NCI-H146 treated with DMSO at 0.1 percent for 48 hours (cell line): ENCODE results near the gene EBLN2.
A peak's percentile ranks its signal among the peaks of the same experiment; 100 is the strongest.
"Not testable (repeated sequence)": the region's sequence is repeated elsewhere in the genome, so short reads cannot be mapped to it uniquely, and the experiment has no call there.

Source experiments
- DNase-seq: peaks from one replicate; lab custom pipeline; 2025; ENCODE audit not compliant: unreplicated experiment; lab: John Stamatoyannopoulos, UW

Gene EBLN2

DNA sequence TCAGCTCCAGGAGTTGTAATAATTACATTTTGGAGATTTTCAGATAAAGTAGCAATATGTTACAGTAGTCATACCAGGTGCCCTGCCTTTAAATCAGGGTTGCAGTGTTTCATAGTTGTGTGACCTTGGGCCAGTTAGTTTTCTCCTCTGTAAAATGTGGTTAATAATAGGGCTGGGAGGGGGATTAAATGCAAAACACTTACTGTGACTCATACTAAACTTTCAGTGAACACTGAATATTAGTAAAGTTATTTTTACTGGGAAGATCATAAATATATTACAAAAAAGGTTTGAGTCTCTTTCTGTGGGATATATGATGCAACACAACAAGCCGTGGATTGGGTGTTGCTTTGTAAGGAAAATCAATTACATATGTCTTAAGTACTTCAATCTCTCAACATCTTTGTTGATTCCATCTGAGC lies 1.1 kb upstream of the EBLN2 start:
- no peak for DNase-seq

DNA sequence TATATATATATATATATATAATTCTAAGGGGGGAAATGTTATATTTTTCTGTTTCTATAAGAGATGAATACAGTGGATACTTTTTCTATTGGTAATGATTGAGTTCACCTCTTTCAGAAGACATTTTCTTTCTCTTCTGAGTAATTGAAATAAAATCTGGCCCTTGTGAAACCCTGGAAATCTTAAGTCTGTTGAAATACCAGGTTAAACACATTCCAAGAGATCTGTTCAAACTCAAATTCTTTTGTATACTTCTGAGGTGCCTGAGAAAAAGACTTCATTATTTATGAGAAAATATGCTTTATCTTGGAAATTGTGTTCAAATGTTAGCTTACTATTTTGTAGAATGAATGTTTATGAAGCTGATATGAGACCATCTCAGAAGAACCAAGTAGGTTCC lies 4.8 kb downstream of the EBLN2 start:
- not testable (repeated sequence) for DNase-seq

GRCh38 chr3:73068419-73068818 lies 7.0 kb downstream of the EBLN2 start:
- no peak for DNase-seq

GRCh38 chr3:73069187-73069586 lies 7.7 kb downstream of the EBLN2 start:
- no peak for DNase-seq

DNA sequence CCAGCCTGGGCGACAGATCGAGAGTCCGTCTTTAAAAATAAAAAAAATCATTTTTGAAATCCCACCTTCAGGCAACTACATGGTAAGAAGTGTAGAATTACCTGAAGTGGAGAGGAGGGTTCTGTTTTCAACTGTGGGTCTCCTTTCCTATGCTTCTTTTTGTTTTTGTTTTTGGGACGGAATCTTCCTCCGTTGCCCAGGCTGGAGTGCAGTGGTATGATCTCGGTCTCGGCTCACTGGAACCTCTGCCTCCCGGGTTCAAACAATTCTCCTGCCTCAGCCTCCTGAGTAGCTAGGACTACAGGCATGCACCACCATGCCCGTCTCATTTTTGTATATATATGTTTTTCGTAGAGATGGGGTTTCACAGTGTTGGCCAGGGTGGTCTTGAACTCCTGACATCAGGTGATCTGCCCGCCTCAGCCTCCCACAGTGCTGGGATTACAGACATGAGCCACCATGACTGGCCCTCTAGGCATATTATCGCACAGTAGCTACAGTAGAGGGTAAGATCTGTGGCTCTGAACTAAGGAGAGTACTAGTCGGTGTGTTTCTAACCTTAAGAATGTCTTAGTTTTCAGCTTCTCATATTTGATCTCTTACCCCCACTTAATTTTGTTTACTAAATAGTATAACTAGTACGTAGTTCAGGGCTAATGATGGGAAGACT lies 8.5 kb downstream of the EBLN2 start:
- DNase-seq = no peak

DNA sequence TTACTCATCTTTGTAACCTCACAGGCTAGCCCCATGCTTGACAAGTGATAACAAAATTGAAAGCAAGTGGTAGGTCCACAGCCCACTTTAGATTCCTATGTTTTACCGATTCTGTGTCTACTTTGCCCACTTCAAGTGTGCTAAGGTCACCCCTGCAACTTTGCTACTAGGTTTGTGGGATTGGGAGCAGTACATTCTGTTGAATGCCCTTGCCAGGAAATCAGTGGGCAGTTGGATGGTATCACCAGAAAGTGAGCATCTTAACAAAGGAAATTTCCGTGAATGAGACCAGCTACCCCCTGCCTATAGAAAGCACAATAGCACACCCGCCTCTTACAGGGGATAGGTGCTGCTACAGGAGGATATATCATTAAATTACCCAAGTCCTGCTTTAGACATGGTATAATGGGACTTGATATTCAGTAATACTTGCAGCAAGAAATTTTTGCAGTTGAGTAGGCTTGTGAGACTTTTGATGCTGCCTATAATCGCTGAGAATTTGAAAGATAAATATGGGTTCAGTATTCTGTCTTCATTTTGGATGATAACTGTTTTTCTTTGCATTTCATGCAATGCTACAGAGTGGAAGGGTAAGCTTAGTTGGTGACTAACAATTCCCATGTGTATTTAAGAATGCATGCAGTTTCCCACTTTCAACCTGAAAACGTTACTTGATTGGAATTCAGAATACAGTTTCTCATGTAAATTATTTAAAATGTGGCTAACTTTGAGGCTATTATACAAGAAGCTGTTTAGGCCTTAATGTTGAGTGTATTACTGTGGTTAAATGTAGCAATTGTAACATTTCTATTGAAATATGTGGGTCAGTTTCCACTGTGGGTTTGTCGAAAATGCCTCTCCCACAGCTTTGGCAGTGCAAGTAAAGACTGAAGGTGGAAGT lies 9.5 kb downstream of the EBLN2 start:
- DNase-seq = no peak

DNA sequence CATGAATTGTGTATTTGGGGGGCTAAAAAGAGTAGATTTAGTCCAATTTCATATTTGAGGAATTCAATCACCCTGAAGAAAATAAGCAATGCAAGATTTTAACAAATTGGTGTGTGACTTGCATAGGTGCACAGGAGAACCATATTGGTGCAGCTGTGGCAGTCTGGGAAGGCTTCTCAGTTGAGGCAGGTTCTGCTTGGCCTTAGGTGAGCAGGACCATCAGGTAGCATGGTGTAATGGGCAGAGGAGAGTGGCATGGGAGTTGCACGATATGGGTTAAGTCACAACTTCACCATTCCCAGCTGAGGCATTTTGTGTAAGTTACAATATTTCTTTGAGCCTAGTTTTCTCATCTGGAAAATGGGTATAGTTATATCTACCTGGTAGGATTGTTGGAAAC lies 10.5 kb downstream of the EBLN2 start:
- DNase-seq = no peak

DNA sequence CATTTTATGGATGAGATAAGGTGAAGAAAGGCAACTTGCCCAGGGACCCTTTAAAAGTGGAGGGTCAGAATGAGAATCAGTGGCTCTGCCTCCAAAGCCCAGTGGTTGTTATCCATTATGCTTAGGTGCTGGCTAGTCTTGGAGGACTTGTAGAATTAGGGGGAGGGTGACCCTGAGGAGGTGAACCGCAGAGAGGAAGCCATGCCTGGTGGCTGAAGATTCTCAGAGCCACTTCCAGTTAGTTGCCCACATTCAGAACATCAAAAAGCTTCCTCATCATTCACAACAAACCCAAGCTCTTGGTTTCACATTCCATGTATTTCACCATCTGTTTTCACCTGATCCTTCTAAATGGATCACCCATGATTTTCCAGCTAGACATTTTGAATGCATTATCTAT lies 11.2 kb downstream of the EBLN2 start:
- DNase-seq = no peak

- DNase-seq = no peak
Observed at GRCh38 chr3:73073091-73073707, 11.7 kb downstream of the EBLN2 start.

DNA sequence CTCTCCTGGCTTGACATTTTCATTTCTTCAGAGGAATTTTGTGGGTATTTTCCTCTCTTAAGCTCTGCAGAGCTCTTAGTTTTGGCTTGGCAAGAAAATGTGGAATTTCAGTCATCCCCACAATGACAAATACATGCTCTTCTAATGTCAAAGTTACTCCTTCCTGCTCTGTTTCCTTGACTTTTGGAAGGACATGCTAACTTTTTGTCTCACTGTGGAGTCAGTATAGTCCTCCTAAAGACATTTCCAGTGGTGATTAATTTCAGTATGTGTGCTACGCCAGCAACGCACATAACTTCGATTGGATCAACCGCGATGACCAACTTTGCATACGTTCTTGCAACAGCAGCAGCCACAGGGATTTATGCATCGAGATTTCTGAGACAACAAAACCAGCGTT lies 13.3 kb downstream of the EBLN2 start:
- DNase-seq = no peak

GRCh38 chr3:73080216-73080966 lies 18.9 kb downstream of the EBLN2 start:
- no peak for DNase-seq

DNA sequence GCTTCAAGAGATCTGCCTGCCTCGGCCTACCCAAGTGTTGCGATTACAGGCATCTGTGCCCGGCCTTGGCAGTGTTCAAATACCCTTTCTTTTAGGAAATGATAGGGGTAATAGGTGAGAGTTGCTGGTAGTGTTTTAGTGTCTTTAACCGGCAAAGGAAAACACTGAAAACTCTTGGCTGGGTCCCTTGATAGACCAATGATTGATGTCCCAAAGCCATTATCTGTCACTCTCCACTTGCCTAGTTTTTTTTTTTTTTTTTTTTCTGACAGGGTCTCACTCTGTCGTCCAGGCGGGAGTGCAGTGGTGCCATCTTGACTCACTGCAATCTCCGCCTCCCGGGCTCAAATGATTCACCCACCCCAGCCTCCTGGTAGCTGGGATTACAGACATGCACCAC lies 19.7 kb downstream of the EBLN2 start:
- DNase-seq = no peak

GRCh38 chr3:73084170-73084569 lies 22.7 kb downstream of the EBLN2 start:
- DNase-seq = no peak

DNA sequence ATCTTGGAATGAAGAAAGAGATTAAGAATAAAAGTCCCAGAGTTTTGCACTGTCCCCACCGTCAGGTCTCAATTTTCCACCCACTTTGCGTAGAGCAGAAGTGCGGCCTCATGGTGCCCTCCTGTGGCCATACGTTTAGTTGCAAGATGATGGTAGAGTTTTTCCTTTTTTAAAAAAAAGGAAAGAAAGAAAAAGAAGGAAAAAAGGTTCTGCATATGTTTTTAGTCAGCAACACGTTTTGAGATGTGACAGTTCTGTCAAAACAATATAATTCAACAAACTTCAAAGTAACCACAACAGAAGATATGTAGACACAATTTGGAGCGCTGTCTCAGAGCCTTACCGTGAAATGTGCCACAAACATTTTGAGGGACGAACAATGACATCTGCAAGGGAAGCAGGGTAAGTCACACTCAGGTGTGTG lies 24.6 kb downstream of the EBLN2 start:
- DNase-seq = no peak

DNA sequence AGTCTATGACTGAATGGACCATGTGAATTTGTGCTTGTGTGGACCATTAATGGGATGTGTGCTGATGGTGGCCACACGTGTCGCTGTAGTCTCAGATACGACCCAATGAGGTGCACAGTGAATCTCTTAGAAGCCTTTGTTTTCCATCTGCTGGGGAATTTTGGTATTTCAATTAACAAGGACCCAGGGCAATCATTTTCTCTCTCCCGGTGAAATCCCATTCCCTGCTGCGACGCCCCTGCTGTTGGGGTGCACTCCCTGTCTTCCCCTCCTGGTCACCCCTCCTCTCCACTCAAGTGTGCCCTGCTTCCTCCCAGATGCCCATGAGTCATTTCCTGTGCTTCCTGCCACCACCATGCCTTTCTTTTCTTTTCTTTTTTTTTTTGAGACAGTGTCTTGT lies 32.7 kb downstream of the EBLN2 start:
- DNase-seq = no peak

- no peak for DNase-seq
Observed at GRCh38 chr3:73094951-73095350, 33.5 kb downstream of the EBLN2 start.

DNA sequence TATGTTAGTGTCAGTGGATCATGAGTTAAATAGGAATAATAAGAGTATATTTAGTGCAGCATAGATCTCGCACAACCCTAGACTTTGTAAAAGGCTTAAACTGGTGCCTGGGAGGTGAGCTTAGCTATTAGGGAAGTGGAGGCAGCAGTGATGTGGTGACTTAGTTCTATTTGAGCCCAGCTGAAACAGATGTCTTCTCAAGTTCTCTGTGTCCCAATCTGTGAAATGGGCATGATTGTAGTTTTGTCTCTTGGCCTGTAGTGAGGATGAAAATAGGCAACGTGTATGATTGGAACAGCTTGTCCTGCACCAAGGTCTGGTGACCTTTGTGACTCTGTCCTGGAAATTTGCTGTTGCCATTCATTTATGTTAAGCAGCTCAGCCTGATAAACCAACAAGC lies 34.7 kb downstream of the EBLN2 start:
- no peak for DNase-seq

DNA sequence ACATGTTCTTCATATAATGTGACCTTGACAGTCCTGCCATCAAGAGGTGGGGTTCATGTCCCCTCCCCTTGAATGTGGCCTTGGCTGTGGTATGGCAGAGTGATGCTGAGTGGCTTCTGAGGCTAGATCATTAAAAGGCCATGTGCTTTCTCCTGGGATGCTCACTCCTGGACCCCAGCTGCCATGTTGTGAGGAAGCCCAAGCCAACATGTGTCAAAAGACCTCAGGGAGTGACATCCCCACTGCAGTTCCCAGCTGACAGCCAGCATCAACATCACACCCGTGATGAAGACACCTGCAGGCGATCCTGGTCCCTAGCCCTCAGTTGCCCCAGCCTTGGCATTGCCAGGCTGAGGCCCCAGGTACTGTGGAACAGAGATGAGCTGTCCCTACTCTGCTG lies 36.6 kb downstream of the EBLN2 start:
- DNase-seq = no peak

DNA sequence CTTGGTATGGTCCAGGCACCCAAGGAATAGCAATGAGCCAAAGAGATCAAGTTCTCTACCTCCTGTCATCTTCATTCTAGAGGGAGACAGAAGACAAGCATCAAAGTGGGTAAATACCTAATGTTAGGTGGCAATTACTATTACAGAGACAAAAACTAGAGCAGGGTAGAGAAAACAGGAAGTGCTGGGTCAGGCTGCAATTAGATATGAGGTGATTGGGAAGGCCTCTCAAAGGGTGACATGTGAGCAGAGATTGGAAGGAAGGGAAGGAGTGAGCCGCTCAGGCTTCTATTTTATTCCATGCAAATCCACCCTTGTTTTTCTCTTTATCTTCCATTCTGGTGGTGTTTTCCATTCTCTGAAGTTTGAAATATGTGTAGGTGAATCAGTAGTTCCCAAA lies 37.4 kb downstream of the EBLN2 start:
- DNase-seq = no peak

DNA sequence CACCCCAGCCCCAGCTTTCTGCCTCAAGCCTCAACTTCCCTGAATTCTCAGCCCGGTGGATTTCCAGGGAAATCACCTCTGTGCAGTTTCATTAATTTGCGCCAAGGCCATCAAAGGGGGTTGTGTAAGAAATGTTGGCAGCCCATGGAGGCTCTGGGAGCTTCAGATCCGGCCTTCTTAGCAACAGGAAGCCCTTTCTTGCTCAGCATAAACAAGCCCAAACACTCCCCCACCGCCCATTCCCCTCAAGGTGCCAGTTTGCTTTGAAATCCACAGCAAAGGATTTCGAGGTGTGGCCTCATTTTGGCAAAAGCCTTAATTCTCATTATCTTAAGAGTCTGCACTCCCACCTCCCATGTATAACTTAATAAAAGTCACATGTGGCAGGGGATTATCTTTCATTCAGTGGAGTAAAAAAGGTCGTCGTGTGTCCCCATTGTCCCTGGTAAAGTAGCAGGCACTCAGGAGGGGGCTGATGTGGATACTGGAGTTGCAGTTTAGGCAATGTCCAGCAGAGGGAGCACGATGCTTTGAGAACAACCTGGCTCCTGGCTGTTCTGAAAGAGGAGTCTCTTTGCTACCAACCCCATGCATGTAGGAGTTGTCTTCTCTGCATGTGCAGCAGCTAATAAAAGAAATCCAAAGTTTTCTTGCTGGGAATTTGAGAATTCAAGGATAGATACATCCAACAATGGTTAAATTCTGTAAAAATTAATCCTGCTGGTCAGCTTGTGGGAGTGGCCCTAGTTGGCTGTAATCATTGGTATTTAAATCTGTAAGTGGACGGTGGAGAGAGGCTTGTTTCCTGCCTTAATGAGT lies 39.5 kb downstream of the EBLN2 start:
- DNase-seq = peak; percentile 35
